HG03565 (cell line): ENCODE results near the gene HYAL2.
"Not testable (repeated sequence)": the region's sequence is repeated elsewhere in the genome, so short reads cannot be mapped to it uniquely, and the experiment has no call there.

Experiments
- ATAC-seq: cut with Tn5 transposase; IDR thresholded peaks from one replicate; pipeline ENCODE4 v1.9.1; 2021; ENCODE audit warnings: mild to moderate bottlenecking, moderate library complexity; ENCODE audit not compliant: unreplicated experiment

The HYAL2 gene

DNA sequence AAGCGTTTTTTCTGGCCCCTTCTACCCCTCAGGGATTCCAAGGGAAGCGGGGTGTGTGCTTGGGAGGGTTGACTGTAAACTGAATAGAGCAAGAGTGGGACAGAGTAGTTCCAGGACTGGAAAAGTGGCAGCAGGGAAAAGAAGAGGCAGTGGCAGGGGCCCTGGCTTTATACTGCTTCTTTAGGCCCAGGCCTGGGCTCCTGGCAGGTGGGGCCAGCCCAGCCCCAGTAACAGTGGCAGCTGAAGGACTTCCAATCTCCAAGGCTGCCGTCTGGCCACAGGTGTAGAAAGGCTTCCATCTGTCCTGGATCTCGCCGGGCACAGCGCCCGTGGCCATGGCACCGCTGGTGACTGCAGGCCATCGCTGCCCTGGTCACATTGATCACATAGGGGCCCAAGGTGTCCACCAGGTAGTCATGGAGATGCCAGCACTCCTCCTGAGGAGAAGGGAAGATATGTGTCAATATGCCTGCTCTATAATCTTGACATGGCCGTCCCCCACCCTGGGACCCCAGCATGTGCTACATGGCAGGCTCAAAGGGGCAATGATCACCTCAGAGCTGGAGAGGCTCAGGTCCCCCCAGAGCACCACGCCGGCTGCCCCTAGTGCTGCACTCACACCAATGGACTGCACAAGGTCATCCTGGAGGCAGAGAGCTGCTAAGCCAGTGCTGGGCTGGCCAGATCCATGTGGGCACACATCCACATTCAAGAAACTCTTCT is 29.3 kb downstream of the HYAL2 start:
- ATAC-seq, result no peak

DNA sequence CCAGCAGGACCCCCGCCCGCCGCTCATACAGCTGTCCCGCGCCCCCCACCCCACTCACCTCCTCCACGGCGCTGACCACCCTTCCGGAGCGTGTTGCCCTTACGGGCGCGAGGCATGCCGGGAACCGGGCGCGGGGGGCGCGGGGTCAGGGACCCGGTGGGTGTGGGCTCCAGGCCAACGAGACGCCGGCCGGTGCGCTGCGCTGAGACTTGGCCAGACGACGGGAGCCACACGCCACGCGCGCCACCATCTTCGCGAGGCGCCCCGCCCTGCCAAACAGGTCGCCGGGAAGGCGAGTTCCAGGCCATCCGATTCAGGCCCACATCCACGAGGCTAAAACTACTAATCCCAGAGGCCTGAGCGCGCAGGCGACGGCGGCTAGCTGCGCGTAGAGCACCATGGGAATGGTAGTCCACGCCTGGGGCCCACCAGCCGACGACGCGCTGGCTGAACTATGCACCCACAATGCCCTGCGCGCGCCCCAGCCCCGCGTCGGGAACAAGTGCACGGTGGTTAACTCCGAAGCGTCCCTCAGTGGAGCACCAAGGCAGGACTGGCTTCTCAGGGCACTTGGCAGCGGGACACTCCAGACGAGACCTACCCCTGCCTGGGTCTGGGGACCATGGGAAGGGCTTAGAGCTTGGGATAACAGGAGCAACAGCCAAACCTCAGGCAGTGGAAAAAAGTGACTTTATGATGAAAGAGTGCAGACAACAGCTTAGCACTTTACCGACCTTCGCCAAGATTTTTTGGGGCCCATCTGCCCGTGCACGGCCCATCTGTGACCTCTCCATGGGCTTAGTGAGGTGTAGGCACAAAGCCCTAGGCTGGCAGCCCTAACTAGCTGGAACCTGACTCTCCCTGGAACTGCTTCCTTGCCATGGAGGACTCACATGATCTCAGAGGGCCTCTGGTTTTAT is 30.1 kb downstream of the HYAL2 start, which contains the start of gene IFRD2:
Gene IFRD2, minus strand, starts transcription at position 271 of the 920 bp plus-strand sequence. Its CDS starts 155 bp downstream, at position 116.
- ATAC-seq, result peak; percentile 92

GRCh38 chr3:50290161-50290641 is 32.3 kb downstream of the HYAL2 start:
- no peak for ATAC-seq

- ATAC-seq, result no peak
These were observed 33.4 kb downstream of the HYAL2 start for GRCh38 chr3:50289130-50289529.

- ATAC-seq, result no peak
These were observed 34.0 kb downstream of the HYAL2 start for GRCh38 chr3:50288387-50289007.

- no peak for ATAC-seq
These were observed 35.3 kb downstream of the HYAL2 start for GRCh38 chr3:50287262-50287661.

DNA sequence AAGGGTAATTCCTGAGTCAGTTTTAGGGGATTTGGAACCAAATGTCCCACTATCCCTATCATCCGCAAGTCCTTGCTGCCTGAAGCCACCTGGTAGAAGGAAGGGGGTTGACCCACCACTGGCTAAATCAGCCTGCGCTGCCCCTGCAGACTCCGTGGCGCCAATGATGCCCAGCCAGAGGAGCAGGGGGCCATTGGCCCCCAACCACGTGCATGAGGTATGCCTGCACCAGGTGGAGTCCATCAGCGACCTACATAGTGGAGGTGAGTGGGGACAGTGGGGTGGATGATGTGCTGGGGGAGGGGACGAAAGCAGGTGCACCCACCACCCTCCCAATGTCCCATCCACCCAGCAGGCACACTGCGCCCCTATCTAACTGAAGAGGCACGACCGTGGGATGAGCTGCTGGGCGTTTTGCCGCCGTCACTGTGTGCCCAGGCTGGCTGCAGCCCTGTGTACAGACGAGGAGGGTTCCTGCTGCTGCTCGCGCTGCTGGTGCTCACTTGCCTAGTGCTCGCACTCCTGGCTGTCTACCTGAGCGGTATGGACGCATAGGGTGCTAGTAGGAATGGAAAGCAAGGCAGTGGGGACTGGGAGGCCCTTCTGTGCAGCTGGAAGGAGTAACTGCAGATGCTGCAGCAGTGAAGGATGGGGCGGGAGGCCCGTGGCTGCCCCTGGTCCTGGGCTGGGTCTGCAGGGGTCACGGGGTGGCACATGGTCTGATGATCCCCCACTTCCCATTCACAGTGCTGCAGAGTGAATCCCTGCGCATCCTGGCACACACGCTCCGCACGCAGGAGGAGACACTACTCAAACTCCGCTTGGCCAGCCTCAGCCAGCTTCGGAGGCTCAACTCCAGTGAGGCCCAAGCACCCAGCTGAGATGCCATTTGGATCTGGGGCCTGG is 36.0 kb downstream of the HYAL2 start:
- ATAC-seq, result no peak

GRCh38 chr3:50284121-50284520 is 38.4 kb downstream of the HYAL2 start:
- ATAC-seq, result not testable (repeated sequence)

- no peak for ATAC-seq
These were observed 43.1 kb downstream of the HYAL2 start for GRCh38 chr3:50279255-50280016.

DNA sequence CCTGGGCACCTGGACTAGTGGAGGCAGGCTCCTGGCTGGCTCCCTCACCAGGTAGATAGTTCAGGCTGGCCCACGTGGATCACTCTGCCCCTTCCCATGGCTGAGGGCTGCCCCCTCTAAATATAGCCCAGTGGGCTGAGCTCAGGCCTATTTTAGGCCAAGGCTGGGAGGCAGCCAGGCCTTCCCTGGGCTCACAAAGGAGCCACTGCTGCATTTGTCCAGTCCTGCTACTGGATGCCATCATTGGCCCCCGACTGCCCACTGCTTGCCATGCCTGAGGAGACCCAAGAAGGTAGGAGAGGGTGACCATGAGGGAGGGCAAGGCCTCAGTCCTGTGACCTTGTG is 43.7 kb downstream of the HYAL2 start, which contains the start of gene LSMEM2:
Gene LSMEM2, plus strand, starts transcription at position 208 of the 345 bp plus-strand sequence. Its CDS starts 27 bp downstream, at position 235.
- ATAC-seq, result no peak

DNA sequence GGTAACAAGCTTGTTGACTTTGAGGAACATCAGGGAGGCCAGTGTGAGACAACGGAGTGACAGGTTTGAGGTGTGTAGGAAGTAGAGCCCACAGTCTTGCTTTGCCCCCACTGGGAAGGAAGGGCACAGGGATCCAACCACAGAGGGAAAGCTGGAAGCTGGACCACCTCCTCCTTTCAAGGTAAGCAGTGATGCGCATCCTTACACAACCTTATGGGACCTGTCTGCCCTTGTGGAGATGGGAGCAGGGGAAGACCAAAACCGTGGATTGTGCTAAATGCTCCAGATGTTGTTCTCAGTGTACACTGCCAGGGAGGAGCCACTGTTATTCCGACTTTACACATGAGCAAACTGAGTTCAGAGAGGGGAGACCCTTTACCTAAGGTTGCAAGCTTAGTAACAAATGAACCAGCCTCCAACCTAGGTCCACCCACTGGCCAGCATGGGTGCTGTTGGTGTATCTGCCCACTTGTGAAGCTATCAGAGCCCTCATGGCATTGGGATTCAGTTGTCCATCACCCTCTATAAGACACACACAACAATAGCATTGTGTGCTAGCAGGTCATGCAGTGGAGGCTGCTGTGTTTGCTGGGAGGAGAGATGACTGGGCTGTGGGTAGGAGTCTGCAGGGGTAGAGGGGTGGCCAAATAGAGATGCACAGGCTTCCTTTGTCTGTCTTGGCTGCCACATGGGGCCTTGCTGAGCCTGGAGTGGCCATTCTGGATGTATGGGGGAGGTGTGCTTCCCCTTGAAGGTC is 44.2 kb downstream of the HYAL2 start:
- ATAC-seq, result no peak

DNA sequence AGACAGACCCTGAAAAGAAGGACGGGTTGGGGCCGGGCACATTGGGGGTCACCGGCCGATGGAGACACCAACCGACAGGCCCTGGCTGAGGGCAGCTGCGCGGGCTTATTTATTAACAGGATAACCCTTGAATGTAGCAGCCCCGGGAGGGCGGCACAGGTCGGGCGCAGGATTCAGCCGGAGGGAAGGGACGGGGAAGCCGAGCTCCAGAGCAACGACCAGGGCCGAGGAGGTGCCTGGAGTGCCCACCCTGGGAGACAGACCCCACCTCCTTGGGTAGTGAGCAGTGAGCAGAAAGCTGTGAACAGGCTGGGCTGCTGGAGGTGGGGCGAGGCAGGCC is 45.8 kb downstream of the HYAL2 start:
- no peak for ATAC-seq

GRCh38 chr3:50275996-50276761 is 46.4 kb downstream of the HYAL2 start:
- ATAC-seq, result no peak

GRCh38 chr3:50275141-50275995 is 47.2 kb downstream of the HYAL2 start:
- ATAC-seq, result no peak

DNA sequence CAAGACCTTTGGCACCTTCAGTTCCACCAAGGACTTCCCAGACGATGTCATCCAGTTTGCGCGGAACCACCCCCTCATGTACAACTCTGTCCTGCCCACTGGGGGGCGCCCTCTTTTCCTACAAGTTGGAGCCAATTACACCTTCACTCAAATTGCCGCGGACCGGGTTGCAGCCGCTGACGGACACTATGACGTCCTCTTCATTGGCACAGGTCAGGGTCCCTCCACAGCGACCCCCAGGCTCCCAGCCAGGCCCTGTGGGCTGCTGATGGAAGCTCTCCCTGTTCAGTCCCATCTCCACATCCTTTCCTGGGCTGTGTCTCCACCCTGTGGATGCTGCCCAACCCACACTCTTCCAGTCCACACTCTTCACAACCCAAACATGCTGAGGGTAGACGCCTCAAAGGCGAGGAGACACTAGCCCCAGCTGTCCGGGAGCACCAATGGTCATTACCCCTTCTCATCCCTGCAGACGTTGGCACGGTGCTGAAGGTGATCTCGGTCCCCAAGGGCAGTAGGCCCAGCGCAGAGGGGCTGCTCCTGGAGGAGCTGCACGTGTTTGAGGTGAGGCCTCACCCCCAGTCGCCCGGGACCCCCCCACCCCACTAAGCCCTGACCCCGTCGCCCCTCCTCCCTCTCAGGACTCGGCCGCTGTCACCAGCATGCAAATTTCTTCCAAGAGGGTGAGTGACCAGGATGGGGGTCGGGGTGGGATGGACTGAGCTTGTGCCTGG is 48.0 kb downstream of the HYAL2 start:
- ATAC-seq, result no peak

DNA sequence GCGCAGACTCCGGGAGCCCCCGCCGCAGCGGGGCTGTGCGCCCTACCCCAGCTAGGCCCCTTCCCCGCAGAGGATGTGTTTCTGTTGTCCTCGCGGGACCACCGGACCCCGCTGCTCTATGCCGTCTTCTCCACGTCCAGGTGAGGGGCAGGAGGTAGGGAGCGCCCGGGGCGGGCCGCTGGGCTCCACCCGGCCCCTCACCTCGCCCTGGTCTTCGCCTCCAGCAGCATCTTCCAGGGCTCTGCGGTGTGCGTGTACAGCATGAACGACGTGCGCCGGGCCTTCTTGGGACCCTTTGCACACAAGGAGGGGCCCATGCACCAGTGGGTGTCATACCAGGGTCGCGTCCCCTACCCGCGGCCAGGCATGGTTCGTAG is 48.9 kb downstream of the HYAL2 start:
- no peak for ATAC-seq
